Astrocyte (in vitro differentiated cells and primary cell): Measurements from ENCODE around the gene FAM135A. TPM values are rescaled to one million over a fixed set of nuclear protein-coding genes. Genes with fewer than 3 reads are reported as not detected.

ENCODE experiments used
- DNase-seq: peaks from one replicate; pipeline ENCODE4 v3.0.0-alpha.2; 2010; ENCODE audit warnings: low read depth
- FAIRE-seq: peaks from 2 replicates; lab custom pipeline; 2011; peaks lifted over from hg19 to GRCh38; lab: Jason Lieb, UNC
- H2AFZ ChIP-seq: 2 replicates; pipeline ENCODE4 v1.6.0; 2012; ENCODE audit warnings: low read depth, low read length, inconsistent platforms
- H3K27ac ChIP-seq: 2 replicates; pipeline ENCODE4 v1.5.1; 2011; ENCODE audit warnings: low read depth, low read length, inconsistent platforms
- H3K27me3 ChIP-seq: 2 replicates; pipeline ENCODE4 v1.6.0; 2011; ENCODE audit warnings: low read length, inconsistent platforms; ENCODE audit not compliant: insufficient read depth
- H3K36me3 ChIP-seq: 2 replicates; pipeline ENCODE4 v1.5.1; 2011; ENCODE audit warnings: low read length, inconsistent platforms; ENCODE audit not compliant: insufficient read depth
- H3K4me1 ChIP-seq: 2 replicates; pipeline ENCODE4 v1.5.1; 2011; ENCODE audit warnings: low read length, inconsistent platforms; ENCODE audit not compliant: insufficient read depth
- H3K4me2 ChIP-seq: 2 replicates; pipeline ENCODE4 v1.6.0; 2012; ENCODE audit warnings: low read length, inconsistent platforms
- H3K4me3 ChIP-seq: 2 replicates; pipeline ENCODE4 v1.5.1; 2011; ENCODE audit warnings: low read depth, mild to moderate bottlenecking, low read length, inconsistent platforms; ENCODE audit not compliant: insufficient read depth
- H3K79me2 ChIP-seq: 2 replicates; pipeline ENCODE4 v1.6.0; 2012; ENCODE audit warnings: mild to moderate bottlenecking, low read length, inconsistent platforms; ENCODE audit not compliant: insufficient read depth
- H3K9ac ChIP-seq: 2 replicates; pipeline ENCODE4 v1.6.0; 2012; ENCODE audit warnings: mild to moderate bottlenecking, low read length, inconsistent platforms
- H3K9me3 ChIP-seq: 2 replicates; pipeline ENCODE4 v1.5.1; 2012; ENCODE audit warnings: low read depth, mild to moderate bottlenecking, low read length, inconsistent platforms; ENCODE audit not compliant: insufficient read depth
- H4K20me1 ChIP-seq: 2 replicates; pipeline ENCODE4 v1.6.0; 2012; ENCODE audit warnings: low read length, inconsistent platforms; ENCODE audit not compliant: insufficient read depth
- H3K27ac Mint-ChIP-seq: one replicate; pipeline ENCODE4 v1.8.0; 2021; ENCODE audit warnings: mild to moderate bottlenecking, mixed read lengths; ENCODE audit not compliant: unreplicated experiment
- H3K27me3 Mint-ChIP-seq: one replicate; pipeline ENCODE4 v1.8.0; 2021; ENCODE audit warnings: low read depth, mixed read lengths; ENCODE audit not compliant: unreplicated experiment
- H3K36me3 Mint-ChIP-seq: one replicate; pipeline ENCODE4 v1.8.0; 2021; ENCODE audit warnings: low read depth, mixed read lengths; ENCODE audit not compliant: unreplicated experiment
- H3K4me1 Mint-ChIP-seq: one replicate; pipeline ENCODE4 v1.8.0; 2021; ENCODE audit warnings: low read depth, mixed read lengths; ENCODE audit not compliant: unreplicated experiment
- H3K4me3 Mint-ChIP-seq: one replicate; pipeline ENCODE4 v1.8.0; 2021; ENCODE audit warnings: mild to moderate bottlenecking, moderate library complexity, mixed read lengths; ENCODE audit not compliant: unreplicated experiment
- H3K9me3 Mint-ChIP-seq: one replicate; pipeline ENCODE4 v1.8.0; 2021; ENCODE audit warnings: mild to moderate bottlenecking, mixed read lengths; ENCODE audit not compliant: unreplicated experiment
- EZH2 ChIP-seq: IDR thresholded peaks from 2 replicates; pipeline ENCODE4 v1.6.1; 2012; ENCODE audit warnings: mild to moderate bottlenecking, low read length, inconsistent platforms; ENCODE audit not compliant: insufficient read depth
- total RNA-seq: library from RNA; stranded (reverse); gene quantifications from 2 replicates; pipeline ENCODE4 v1.2.1, GENCODE V29; 2021
- TF ChIP-seq, protein P1 (sequence below): IDR thresholded peaks from 2 replicates; pipeline ENCODE4 v1.5.1; 2011; ENCODE audit warnings: low read depth, mild to moderate bottlenecking, inconsistent platforms, low read length, moderate library complexity; ENCODE audit not compliant: insufficient read depth

FAM135A gene
- total RNA-seq, 1 donor from 2014 or later: 10.0 TPM

- H3K36me3 Mint-ChIP-seq: no peaks in the 10 kb centered on the region
- H3K27me3 ChIP-seq: peaks cover 53% of the 10 kb centered on the region
- no peaks in the 10 kb centered on the region for H3K9me3 Mint-ChIP-seq
- TF ChIP-seq, protein P1, sequence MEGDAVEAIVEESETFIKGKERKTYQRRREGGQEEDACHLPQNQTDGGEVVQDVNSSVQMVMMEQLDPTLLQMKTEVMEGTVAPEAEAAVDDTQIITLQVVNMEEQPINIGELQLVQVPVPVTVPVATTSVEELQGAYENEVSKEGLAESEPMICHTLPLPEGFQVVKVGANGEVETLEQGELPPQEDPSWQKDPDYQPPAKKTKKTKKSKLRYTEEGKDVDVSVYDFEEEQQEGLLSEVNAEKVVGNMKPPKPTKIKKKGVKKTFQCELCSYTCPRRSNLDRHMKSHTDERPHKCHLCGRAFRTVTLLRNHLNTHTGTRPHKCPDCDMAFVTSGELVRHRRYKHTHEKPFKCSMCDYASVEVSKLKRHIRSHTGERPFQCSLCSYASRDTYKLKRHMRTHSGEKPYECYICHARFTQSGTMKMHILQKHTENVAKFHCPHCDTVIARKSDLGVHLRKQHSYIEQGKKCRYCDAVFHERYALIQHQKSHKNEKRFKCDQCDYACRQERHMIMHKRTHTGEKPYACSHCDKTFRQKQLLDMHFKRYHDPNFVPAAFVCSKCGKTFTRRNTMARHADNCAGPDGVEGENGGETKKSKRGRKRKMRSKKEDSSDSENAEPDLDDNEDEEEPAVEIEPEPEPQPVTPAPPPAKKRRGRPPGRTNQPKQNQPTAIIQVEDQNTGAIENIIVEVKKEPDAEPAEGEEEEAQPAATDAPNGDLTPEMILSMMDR: peak; percentile 96
- no peak for TF ChIP-seq EZH2
- no peak overlapping the region for H3K9ac ChIP-seq
- H3K4me1 ChIP-seq: no peaks in the 10 kb centered on the region
- H3K4me1 Mint-ChIP-seq: peaks cover 1% of the 10 kb centered on the region
- no peaks in the 10 kb centered on the region for H3K9me3 ChIP-seq
- H3K4me3 Mint-ChIP-seq: no peak overlapping the region
- H2AFZ ChIP-seq: no peak overlapping the region
- H3K4me2 ChIP-seq: no peak overlapping the region
- peaks cover 53% of the 10 kb centered on the region for H3K27me3 Mint-ChIP-seq
- H3K27ac ChIP-seq: no peak overlapping the region
- DNase-seq: peak; percentile 21
- FAIRE-seq: peak; percentile 87
- no peaks in the 10 kb centered on the region for H3K79me2 ChIP-seq
- no peak overlapping the region for H3K27ac Mint-ChIP-seq
- H3K36me3 ChIP-seq: no peaks in the 10 kb centered on the region
- H3K4me3 ChIP-seq: no peak overlapping the region
- H4K20me1 ChIP-seq: no peaks in the 10 kb centered on the region
These were observed 43.9 kb upstream of the FAM135A start for GRCh38 chr6:70369332-70369950.

- Histone ChIP-seq H3K79me2 (no peaks in the 10 kb centered on the region), H2AFZ (no peak overlapping the region), H3K4me1 (no peaks in the 10 kb centered on the region), H3K4me2 (no peak overlapping the region), H3K27ac (no peak overlapping the region), H3K9me3 (no peaks in the 10 kb centered on the region), H3K9ac (no peak overlapping the region), H3K4me3 (no peak overlapping the region), H3K27me3 (peaks cover 43% of the 10 kb centered on the region), H4K20me1 (no peaks in the 10 kb centered on the region), H3K36me3 (no peaks in the 10 kb centered on the region)
- no peak overlapping the region for H3K27ac Mint-ChIP-seq
- no peak for FAIRE-seq
- peaks cover 9% of the 10 kb centered on the region for H3K4me1 Mint-ChIP-seq
- H3K4me3 Mint-ChIP-seq: no peak overlapping the region
- no peaks in the 10 kb centered on the region for H3K36me3 Mint-ChIP-seq
- no peak for DNase-seq
- H3K27me3 Mint-ChIP-seq: peaks cover 43% of the 10 kb centered on the region
- no peaks in the 10 kb centered on the region for H3K9me3 Mint-ChIP-seq
- no peak for TF ChIP-seq EZH2
- TF ChIP-seq, protein P1: no peak
These were observed 42.8 kb upstream of the FAM135A start for GRCh38 chr6:70370496-70370895.

GRCh38 chr6:70371454-70372105 lies 41.7 kb upstream of the FAM135A start:
- no peaks in the 10 kb centered on the region for H4K20me1 ChIP-seq
- no peaks in the 10 kb centered on the region for H3K9me3 ChIP-seq
- H2AFZ ChIP-seq: no peak overlapping the region
- peaks cover 33% of the 10 kb centered on the region for H3K27me3 ChIP-seq
- H3K27ac ChIP-seq: no peak overlapping the region
- no peak overlapping the region for H3K27ac Mint-ChIP-seq
- H3K9me3 Mint-ChIP-seq: no peaks in the 10 kb centered on the region
- peaks cover 33% of the 10 kb centered on the region for H3K27me3 Mint-ChIP-seq
- H3K4me3 ChIP-seq: no peak overlapping the region
- peaks cover 9% of the 10 kb centered on the region for H3K4me1 Mint-ChIP-seq
- no peak overlapping the region for H3K9ac ChIP-seq
- FAIRE-seq (peak; percentile 23), DNase-seq (peak; percentile 64)
- H3K4me2 ChIP-seq: no peak overlapping the region
- H3K79me2 ChIP-seq: no peaks in the 10 kb centered on the region
- no peak for TF ChIP-seq EZH2
- TF ChIP-seq, protein P1: peak; percentile 86
- H3K4me1 ChIP-seq: no peaks in the 10 kb centered on the region
- no peaks in the 10 kb centered on the region for H3K36me3 Mint-ChIP-seq
- H3K36me3 ChIP-seq: no peaks in the 10 kb centered on the region
- no peak overlapping the region for H3K4me3 Mint-ChIP-seq
